Calu3 (cell line): Measurements from ENCODE around the gene CSAG2. TPM values are rescaled to one million over a fixed set of nuclear protein-coding genes. Genes with fewer than 3 reads are reported as not detected.
"Not testable (repeated sequence)": the region's sequence is repeated elsewhere in the genome, so short reads cannot be mapped to it uniquely, and the experiment has no call there.

Experiments used
- BruUV-seq: library from RNA; stranded (reverse); fragments of 400-500 nt; replicated peaks from 2 replicates; lab custom pipeline; 2021; lab: Mats Ljungman, UMichigan
- CTCF ChIA-PET: fragments of 300-600 bp; sonication (Branson Sonifier 250); formaldehyde crosslinking; loops from one replicate; lab custom pipeline; 2022; ENCODE audit warnings: antibody characterized with exemption; lab: Charles Lee
- DNase-seq: peaks from one replicate; pipeline ENCODE4 v3.0.0; 2022
- H3K27ac Mint-ChIP-seq: one replicate; pipeline ENCODE4 v1.8.0; 2022; ENCODE audit warnings: mixed read lengths; ENCODE audit not compliant: unreplicated experiment
- H3K27me3 Mint-ChIP-seq: one replicate; pipeline ENCODE4 v1.8.0; 2022; ENCODE audit warnings: mixed read lengths; ENCODE audit not compliant: unreplicated experiment
- H3K36me3 Mint-ChIP-seq: one replicate; pipeline ENCODE4 v1.8.0; 2022; ENCODE audit warnings: mild to moderate bottlenecking, moderate library complexity, mixed read lengths; ENCODE audit not compliant: insufficient read depth, unreplicated experiment
- H3K4me1 Mint-ChIP-seq: one replicate; pipeline ENCODE4 v1.8.0; 2022; ENCODE audit warnings: mild to moderate bottlenecking, low read depth, mixed read lengths; ENCODE audit not compliant: unreplicated experiment
- H3K4me3 Mint-ChIP-seq: one replicate; pipeline ENCODE4 v1.8.0; 2022; ENCODE audit warnings: mild to moderate bottlenecking, low read depth, moderate library complexity, mixed read lengths; ENCODE audit not compliant: unreplicated experiment
- H3K9me3 Mint-ChIP-seq: one replicate; pipeline ENCODE4 v1.8.0; 2022; ENCODE audit warnings: low read depth, mixed read lengths; ENCODE audit not compliant: unreplicated experiment
- intact Hi-C: fragments of 100-400 bp; cut with micrococcal nuclease; formaldehyde crosslinking; loops from one replicate; pipeline ENCODE4 v1.10.0; 2022; ENCODE audit not compliant: unreplicated experiment
- total RNA-seq: library from RNA; stranded (reverse); gene quantifications from 2 replicates; pipeline ENCODE4 v1.2.3, GENCODE V29; 2022
- TF ChIP-seq, protein P1 (sequence below): fragments of 200-600 bp; IDR thresholded peaks from one replicate; pipeline ENCODE4 v1.8.0; 2022; ENCODE audit warnings: antibody characterized with exemption; ENCODE audit not compliant: unreplicated experiment

The CSAG2 gene
- total RNA-seq, 1 experiment from 2014 or later: not detected

DNA sequence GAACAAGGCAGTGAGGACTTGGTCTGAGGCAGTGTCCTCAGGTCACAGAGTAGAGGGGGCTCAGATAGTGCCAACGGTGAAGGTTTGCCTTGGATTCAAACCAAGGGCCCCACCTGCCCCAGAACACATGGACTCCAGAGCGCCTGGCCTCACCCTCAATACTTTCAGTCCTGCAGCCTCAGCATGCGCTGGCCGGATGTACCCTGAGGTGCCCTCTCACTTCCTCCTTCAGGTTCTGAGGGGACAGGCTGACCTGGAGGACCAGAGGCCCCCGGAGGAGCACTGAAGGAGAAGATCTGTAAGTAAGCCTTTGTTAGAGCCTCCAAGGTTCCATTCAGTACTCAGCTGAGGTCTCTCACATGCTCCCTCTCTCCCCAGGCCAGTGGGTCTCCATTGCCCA lies 8.7 kb downstream of the CSAG2 start:
- BruUV-seq, DNase-seq, H3K9me3 Mint-ChIP-seq, H3K4me1 Mint-ChIP-seq, CTCF ChIA-PET, H3K36me3 Mint-ChIP-seq, intact Hi-C loops, H3K4me3 Mint-ChIP-seq, H3K27ac Mint-ChIP-seq, H3K27me3 Mint-ChIP-seq: not testable (repeated sequence)

- H3K4me1 Mint-ChIP-seq, H3K27ac Mint-ChIP-seq, DNase-seq, H3K27me3 Mint-ChIP-seq, H3K36me3 Mint-ChIP-seq, H3K4me3 Mint-ChIP-seq, CTCF ChIA-PET, intact Hi-C loops, BruUV-seq, H3K9me3 Mint-ChIP-seq: not testable (repeated sequence)
Measured at GRCh38 chrX:152697952-152698931, 10.8 kb downstream of the CSAG2 start, which contains the start of gene MAGEA3. Gene MAGEA3 (plus strand): TSS chrX:152698794. CDS start chrX:152700833, 2,039 bp downstream.

DNA sequence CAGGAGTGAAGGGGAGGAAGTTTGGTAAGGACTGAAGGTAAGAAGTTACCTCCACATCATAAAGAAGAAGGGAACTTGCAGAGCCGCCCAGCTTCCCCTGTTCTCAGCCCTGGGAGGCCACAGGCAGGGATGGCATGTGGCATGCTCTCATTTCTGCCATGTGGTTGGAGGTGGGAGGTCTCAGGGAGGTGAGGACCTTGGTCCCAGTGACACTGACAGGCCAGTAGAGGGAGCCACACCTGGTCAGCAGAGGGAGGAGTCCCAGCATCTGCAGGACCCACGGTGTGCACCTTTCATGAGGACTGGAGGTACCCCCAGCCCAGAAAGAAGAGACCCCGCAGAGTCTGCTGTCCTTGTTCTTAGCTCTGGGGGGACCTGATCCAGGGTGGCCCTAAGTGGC lies 28.1 kb downstream of the CSAG2 start:
- DNase-seq, H3K27me3 Mint-ChIP-seq, H3K4me1 Mint-ChIP-seq, H3K27ac Mint-ChIP-seq, intact Hi-C loops, H3K9me3 Mint-ChIP-seq, H3K4me3 Mint-ChIP-seq, H3K36me3 Mint-ChIP-seq, CTCF ChIA-PET, BruUV-seq: not testable (repeated sequence)

DNA sequence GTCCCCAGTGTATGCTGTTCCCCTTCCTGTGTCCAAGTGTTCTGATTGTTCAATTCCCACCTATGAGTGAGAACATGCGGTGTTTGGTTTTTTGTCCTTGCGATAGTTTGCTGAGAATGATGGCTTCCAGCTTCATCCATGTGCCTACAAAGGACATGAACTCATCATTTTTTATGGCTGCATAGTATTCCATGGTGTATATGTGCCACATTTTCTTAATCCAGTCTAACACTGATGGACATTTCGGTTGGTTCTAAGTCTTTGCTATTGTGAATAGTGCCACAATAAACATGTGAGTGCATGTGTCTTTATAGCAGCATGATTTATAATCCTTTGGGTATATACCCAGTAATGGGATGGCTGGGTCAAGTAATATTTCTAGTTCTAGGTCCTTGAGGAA lies 34.4 kb downstream of the CSAG2 start:
- H3K4me1 Mint-ChIP-seq, H3K9me3 Mint-ChIP-seq, H3K36me3 Mint-ChIP-seq, intact Hi-C loops, DNase-seq, H3K27me3 Mint-ChIP-seq, H3K27ac Mint-ChIP-seq, CTCF ChIA-PET, BruUV-seq, H3K4me3 Mint-ChIP-seq: not testable (repeated sequence)

GRCh38 chrX:152674135-152674534 lies 34.9 kb downstream of the CSAG2 start:
- DNase-seq: no peak
- no peaks in the 10 kb centered on the region for H3K27me3 Mint-ChIP-seq
- no peaks in the 10 kb centered on the region for H3K36me3 Mint-ChIP-seq
- CTCF ChIA-PET: no interaction called here
- intact Hi-C loops: no loop called here
- TF ChIP-seq, protein P1, sequence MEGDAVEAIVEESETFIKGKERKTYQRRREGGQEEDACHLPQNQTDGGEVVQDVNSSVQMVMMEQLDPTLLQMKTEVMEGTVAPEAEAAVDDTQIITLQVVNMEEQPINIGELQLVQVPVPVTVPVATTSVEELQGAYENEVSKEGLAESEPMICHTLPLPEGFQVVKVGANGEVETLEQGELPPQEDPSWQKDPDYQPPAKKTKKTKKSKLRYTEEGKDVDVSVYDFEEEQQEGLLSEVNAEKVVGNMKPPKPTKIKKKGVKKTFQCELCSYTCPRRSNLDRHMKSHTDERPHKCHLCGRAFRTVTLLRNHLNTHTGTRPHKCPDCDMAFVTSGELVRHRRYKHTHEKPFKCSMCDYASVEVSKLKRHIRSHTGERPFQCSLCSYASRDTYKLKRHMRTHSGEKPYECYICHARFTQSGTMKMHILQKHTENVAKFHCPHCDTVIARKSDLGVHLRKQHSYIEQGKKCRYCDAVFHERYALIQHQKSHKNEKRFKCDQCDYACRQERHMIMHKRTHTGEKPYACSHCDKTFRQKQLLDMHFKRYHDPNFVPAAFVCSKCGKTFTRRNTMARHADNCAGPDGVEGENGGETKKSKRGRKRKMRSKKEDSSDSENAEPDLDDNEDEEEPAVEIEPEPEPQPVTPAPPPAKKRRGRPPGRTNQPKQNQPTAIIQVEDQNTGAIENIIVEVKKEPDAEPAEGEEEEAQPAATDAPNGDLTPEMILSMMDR: no peak
- H3K27ac Mint-ChIP-seq: no peak overlapping the region
- no peaks in the 10 kb centered on the region for H3K4me1 Mint-ChIP-seq
- peaks cover 4% of the 10 kb centered on the region for H3K9me3 Mint-ChIP-seq
- BruUV-seq: no TSS peak
- no peak overlapping the region for H3K4me3 Mint-ChIP-seq

- H3K4me1 Mint-ChIP-seq: no peaks in the 10 kb centered on the region
- no peak overlapping the region for H3K4me3 Mint-ChIP-seq
- H3K27ac Mint-ChIP-seq: no peak overlapping the region
- DNase-seq: no peak
- intact Hi-C loops: no loop called here
- no peaks in the 10 kb centered on the region for H3K36me3 Mint-ChIP-seq
- H3K27me3 Mint-ChIP-seq: peaks cover 18% of the 10 kb centered on the region
- TF ChIP-seq, protein P1: no peak
- no TSS peak for BruUV-seq
- CTCF ChIA-PET: no interaction called here
- peaks cover 3% of the 10 kb centered on the region for H3K9me3 Mint-ChIP-seq
Measured at GRCh38 chrX:152663086-152663485, 46.0 kb downstream of the CSAG2 start.
